WI38 (cell line): ENCODE measurements around the gene HPGDS.

Experiments
- H3K4me3 ChIP-seq: 2 replicates; pipeline ENCODE4 v1.5.1; 2011; ENCODE audit warnings: low read depth, mild to moderate bottlenecking, control low read depth, low read length
- CTCF ChIP-seq: IDR thresholded peaks from 2 replicates; pipeline ENCODE4 v1.5.1; 2012; ENCODE audit warnings: low read depth, mild to moderate bottlenecking, control low read depth, low read length

HPGDS gene

GRCh38 chr4:94253036-94253435 is 89.6 kb downstream of the HPGDS start:
- no peak for TF ChIP-seq CTCF
- no peak overlapping the region for H3K4me3 ChIP-seq

GRCh38 chr4:94251094-94251493 is 91.5 kb downstream of the HPGDS start:
- TF ChIP-seq CTCF, result no peak
- H3K4me3 ChIP-seq, result no peak overlapping the region
